ENCODE results near the gene WASF2.

DNA sequence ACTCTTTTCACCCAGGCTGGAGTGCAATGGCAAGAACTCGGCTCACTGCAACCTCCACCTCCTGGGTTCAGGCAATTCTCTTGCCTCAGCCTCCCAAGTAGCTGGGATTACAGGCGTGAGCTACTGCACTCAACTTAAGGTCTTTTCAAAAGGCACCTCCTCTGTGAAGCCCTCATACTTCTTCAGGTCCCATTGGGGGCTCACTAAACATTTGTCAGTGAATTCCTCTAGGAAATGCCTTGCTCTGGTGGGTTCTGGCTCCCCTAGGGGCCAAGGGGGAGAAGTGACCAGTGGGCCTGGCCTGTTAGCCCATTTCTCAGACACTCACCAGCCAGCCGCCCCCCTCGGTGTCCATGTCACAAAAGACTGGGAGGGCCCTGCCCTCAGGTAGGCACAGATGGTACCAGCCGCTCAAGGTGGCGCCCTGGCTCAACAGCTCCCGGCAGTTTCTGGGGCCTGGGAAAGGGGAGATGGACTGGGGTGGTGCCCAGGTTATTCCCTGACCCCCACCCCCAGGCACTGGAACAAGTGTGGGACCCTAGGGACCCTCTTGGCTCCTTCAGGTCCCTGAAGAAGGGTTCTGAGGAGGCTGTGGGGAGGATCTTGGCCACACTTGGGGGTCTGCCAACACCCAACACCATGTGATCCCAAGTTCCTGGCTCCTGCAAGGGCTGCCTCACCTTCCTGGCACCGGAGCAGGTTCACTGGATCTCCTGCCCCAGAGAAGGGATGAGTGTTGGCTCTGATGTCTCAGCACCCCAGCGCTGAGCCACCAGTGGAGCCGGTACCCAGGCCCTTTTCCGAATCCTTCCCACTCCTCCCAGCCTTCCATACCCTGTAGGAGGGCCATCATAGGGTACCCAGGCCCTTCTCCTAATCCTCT lies 116.9 kb downstream of the WASF2 start:
- TF ChIP-seq CTCF (IDR thresholded peaks at IDR 0.05) (no peak), POLR2A (IDR thresholded peaks at IDR 0.05) (no peak)
